Right ventricle myocardium superior (tissue), 1 donor: ENCODE data around the gene NLGN2. TPM values are rescaled to one million over a fixed set of nuclear protein-coding genes. Genes with fewer than 3 reads are reported as not detected.
A peak's percentile ranks its signal among the peaks of the same experiment; 100 is the strongest.
"Not testable (repeated sequence)": the region's sequence is repeated elsewhere in the genome, so short reads cannot be mapped to it uniquely, and the experiment has no call there.

Experiments used
- ATAC-seq: fragments of 200-7000 bp; cut with Tn5 transposase; one replicate; pipeline ENCODE4 v1.9.1; 2020; ENCODE audit warnings: mild to moderate bottlenecking; ENCODE audit not compliant: poor library complexity
- DNase-seq: peaks from one replicate; pipeline ENCODE4 v3.0.0-alpha.2; 2020
- intact Hi-C: fragments of 100-400 bp; cut with DNase I; formaldehyde crosslinking; loops from one replicate; pipeline ENCODE4 v1.11.2; 2022
- long read RNA-seq: library from polyadenylated mRNA; unstranded; transcript quantifications from one replicate; pipeline ENCODE4 v2.0.0, GENCODE V29; 2021
- total RNA-seq: library from RNA; stranded (reverse); fragmentation: NEBNext Ultra II Directional; extraction: Animal tissue kit (Norgen Biotek cat#: 25700); gene quantifications from one replicate; pipeline ENCODE4 v1.2.1, GENCODE V29; 2021
- donor health status: DM: no; HTN: yes; CAD: no; lungs with severe emphysema.

The NLGN2 gene
- 5.8 TPM for total RNA-seq
- long read RNA-seq, partial matches to known transcripts: 0 of 3 reads
- long read RNA-seq, other reads (novel, unspliced or antisense): 3 of 3 reads

- DNase-seq: no peak
- intact Hi-C loops: no loop called here
- ATAC-seq: no peak
Measured at GRCh38 chr17:7407485-7408251, at the start of gene NLGN2. Gene NLGN2, plus strand, starts transcription at chr17:7407845. Its CDS starts 411 bp downstream, at chr17:7408256.

- ATAC-seq: no peak
- intact Hi-C loops: no loop called here
- DNase-seq: no peak
Measured at GRCh38 chr17:7361906-7362305, 45.7 kb upstream of the NLGN2 start.

DNA sequence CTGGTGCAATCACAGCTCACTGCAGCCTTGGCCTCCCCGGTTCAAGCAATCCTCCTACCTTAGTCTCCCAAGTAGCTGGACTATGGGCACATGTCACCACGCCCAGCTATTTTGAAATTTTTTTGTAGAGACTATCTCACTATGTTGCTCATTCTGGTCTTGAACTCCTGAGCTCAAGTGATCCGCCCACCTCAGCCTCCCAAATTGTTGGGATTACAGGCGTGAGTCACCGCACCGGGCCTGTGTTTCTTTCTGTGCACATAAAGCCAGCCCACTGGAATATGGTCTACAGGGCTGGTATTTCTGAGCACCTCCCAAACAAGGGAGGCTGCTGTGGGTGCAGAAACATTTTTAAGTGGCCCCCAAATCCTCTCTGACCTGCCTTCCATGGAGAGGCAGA lies 44.3 kb upstream of the NLGN2 start:
- intact Hi-C loops: no loop called here
- ATAC-seq: no peak
- no peak for DNase-seq

- ATAC-seq, DNase-seq, intact Hi-C loops: not testable (repeated sequence)
Measured at GRCh38 chr17:7365963-7366362, 41.7 kb upstream of the NLGN2 start.

DNA sequence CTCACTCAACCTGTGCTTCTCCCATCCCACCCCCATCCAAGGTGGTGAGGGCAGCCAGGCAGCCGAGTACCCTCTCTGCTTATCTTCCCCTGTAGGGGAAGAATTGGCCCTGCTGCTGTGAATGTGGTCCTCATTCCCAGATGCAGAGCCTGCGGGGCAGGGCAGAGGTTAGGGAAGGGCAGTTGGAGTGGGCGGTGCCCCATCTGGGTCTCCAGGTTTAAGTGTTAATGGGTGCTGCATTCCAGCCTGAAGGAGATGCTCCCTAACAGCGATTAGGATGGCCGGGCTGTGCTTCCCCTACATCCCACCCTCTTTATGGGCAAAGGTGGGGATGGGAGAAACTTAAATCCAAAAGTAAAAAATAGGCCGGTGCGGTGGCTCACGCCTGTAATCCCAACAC lies 40.6 kb upstream of the NLGN2 start:
- intact Hi-C loops: no loop called here
- ATAC-seq: no peak
- DNase-seq: no peak

DNA sequence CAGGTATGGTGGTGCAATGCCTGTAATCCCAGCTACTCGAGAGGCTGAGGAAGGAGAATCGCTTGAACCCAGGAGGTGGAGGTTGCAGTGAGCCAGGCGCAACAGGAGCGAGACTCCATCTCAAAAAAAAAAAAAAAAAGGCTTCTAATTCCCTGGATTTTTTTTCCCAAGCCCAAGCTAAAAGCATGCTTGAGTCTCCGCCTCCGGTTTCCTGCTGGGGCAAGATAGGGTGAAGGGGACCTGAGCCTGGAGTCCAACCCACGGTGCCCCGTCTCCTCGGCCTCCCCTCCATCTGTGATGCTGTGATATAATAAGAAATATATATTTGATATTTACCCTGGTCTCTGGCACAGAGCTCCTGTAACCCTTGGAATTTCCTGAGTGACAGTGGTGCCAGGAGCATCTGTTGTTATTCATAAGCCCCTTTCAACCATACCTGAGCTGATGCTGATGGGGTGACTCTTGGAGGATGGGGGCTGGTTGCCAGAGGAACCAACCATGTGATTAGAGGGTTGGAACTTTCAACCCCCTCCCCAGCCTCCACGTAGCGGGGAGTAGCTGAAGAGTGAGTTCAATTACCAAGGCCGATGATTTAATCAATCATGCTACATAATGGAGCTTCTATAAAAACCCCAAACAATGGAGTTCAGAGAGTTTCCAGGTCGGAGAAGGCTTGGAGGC lies 39.6 kb upstream of the NLGN2 start:
- no peak for ATAC-seq
- no peak for DNase-seq
- intact Hi-C loops: no loop called here

GRCh38 chr17:7368599-7368994 lies 39.0 kb upstream of the NLGN2 start:
- intact Hi-C loops, DNase-seq, ATAC-seq: not testable (repeated sequence)

- ATAC-seq: no peak
- intact Hi-C loops: no loop called here
- DNase-seq: no peak
Measured at GRCh38 chr17:7369825-7370224, 37.8 kb upstream of the NLGN2 start.

DNA sequence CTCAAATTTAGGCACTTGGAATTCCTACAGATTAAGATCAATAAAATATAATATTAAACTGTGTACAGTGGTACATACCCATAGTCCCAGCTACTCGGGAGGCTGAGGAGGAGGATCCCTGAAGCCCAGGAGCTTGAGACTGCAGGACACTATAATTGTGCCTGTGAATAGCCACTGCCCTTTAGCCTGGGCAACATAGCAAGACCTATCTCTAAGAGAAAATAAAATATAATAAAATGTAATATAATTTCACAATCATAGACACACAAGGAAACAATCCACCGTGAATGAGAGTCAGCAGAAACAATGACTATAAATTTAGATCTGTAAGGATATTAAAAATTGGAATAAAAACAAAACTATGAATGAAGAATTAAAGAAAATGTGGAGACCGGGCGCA lies 36.8 kb upstream of the NLGN2 start:
- DNase-seq (no peak), ATAC-seq (no peak)
- intact Hi-C loops: no loop called here

- intact Hi-C loops: no loop called here
- ATAC-seq (no peak), DNase-seq (no peak)
Measured at GRCh38 chr17:7374353-7374752, 33.3 kb upstream of the NLGN2 start.

DNA sequence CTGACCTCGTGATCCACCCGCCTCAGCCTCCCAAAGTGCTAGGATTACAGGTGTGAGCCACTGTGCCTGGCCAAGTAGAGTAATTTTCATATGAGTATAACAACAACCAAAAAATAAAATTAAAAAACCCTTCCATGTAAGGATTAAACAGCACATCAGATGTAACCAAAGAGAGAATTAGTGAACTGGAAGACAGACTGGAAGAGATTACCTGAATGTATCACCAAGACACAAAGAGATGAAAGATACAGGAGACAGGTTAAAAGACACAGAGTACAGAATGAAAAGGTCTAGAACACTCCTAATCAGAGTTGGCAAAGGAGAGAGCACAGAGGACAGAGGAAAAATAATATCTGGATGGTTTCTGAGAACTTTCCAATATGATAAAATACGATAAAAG lies 28.5 kb upstream of the NLGN2 start:
- intact Hi-C loops: no loop called here
- no peak for DNase-seq
- ATAC-seq: no peak

GRCh38 chr17:7380321-7380720 lies 27.3 kb upstream of the NLGN2 start:
- intact Hi-C loops: no loop called here
- ATAC-seq: peak; percentile 86
- DNase-seq: peak; percentile 77

DNA sequence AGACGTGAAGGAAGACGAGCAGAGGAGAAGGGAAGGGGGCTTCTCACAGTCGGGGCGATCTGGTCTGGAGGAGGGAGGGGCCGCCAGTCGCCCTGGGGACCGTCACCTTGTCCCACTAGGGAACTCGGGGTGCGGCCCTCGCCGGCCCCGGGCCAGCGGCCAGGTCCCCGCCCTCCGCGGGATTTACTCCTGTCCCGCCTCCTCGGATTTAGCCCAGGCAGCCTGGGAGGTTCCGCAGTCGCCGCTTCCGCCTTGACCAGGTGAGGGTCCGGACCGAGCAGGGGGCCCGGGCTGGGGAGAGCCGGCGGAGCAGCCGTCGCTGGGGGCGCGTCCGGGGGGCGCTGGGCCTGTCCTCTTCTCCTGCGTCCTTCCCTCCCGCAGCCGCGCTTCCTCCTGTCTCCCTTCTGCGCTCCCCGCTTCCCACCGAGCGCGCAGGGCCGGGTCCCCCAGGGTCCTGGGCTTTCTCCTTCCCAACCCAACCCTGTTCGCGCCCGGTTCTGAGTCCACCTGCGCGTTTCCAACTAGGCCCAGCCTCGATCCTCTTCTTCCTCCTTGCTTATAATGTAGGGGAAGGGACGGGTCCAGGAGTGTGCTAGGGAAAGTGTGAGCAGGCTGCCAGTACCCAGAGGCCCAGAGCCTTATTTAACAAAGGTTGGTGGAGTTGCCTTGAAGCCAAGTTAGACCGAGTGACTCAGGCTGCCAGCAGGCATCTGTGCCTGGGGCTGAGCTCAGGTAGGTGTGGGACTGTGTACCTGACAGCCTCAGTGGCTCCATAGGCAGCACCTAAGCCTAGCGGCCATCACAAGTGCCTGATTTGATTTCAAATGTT lies 26.6 kb upstream of the NLGN2 start, which contains the start of gene TNK1:
Gene TNK1, plus strand, starts transcription at position 235 of the 829 bp plus-strand sequence. CDS start 1,838 bp downstream, outside the sequence.
- intact Hi-C loops: no loop called here
- ATAC-seq (peak; percentile 83), DNase-seq (peak; percentile 69)

GRCh38 chr17:7382901-7383300 lies 24.7 kb upstream of the NLGN2 start:
- ATAC-seq: no peak
- DNase-seq: no peak
- intact Hi-C loops: no loop called here

GRCh38 chr17:7383371-7383741 lies 24.3 kb upstream of the NLGN2 start:
- no peak for DNase-seq
- intact Hi-C loops: no loop called here
- no peak for ATAC-seq

DNA sequence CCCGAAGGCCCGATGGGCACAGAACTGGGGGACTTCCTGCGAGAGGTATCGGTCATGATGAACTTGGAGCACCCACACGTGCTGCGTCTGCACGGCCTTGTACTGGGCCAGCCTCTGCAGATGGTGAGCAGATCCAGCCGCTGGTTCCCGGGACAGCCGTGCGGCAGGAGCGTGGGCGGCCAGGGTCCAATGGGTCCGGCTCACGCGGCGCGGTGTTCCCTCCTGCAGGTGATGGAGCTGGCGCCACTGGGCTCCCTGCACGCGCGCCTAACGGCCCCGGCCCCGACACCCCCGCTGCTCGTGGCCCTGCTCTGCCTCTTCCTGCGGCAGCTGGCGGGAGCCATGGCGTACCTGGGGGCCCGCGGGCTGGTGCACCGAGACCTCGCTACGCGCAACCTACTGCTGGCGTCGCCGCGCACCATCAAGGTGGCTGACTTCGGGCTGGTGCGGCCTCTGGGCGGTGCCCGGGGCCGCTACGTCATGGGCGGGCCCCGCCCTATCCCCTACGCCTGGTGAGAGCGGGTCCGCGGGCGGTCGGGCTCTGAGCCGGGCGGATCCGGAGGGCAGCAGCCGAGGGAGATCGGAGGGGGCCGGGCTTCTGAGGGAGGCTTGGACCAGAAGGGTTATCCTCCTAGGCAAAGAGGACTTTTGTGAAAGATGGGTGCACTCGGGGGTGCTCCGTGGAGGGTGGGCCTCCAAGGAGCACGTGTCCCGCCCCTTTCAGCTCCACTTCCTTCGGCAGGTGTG lies 23.7 kb upstream of the NLGN2 start:
- DNase-seq: peak; percentile 66
- ATAC-seq: peak; percentile 34
- intact Hi-C loops: no loop called here

GRCh38 chr17:7384489-7385081 lies 23.1 kb upstream of the NLGN2 start:
- DNase-seq (no peak), ATAC-seq (no peak)
- intact Hi-C loops: no loop called here

DNA sequence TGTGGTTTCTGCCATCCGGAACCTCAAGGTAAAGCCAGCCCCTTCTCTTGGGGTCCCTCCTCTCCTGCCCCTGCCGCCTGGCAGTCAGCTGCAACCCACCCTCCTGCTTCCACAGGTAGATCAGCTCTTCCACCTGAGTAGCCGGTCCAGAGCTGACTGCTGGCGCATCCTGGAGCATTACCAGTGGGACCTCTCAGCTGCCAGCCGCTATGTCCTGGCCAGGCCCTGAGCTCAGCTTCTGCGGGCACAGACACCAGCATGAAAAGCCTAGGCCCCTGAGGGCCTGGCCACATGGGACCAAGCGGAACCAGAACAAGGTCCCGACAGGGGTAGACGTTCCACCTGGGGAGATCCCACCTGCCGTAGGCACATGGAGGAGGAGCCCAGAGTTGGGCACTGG lies 18.8 kb upstream of the NLGN2 start:
- ATAC-seq: no peak
- intact Hi-C loops: no loop called here

More for the DNA sequence above, 18.8 kb upstream of the NLGN2 start:
- no peak for DNase-seq
